ENCODE data around the gene C8B. TPM values are rescaled to one million over a fixed set of nuclear protein-coding genes. Genes with fewer than 3 reads are reported as not detected.
A peak's percentile ranks its signal among the peaks of the same experiment; 100 is the strongest.

The C8B gene
- total RNA-seq (2014; rRNA removed; shearing (Covaris generic)) (not detected in 2 replicates), polyA plus RNA-seq (2016; fragmentation: Nextera tagmentation; extraction: Ambion mirVana) (not detected in 2 replicates)

DNA sequence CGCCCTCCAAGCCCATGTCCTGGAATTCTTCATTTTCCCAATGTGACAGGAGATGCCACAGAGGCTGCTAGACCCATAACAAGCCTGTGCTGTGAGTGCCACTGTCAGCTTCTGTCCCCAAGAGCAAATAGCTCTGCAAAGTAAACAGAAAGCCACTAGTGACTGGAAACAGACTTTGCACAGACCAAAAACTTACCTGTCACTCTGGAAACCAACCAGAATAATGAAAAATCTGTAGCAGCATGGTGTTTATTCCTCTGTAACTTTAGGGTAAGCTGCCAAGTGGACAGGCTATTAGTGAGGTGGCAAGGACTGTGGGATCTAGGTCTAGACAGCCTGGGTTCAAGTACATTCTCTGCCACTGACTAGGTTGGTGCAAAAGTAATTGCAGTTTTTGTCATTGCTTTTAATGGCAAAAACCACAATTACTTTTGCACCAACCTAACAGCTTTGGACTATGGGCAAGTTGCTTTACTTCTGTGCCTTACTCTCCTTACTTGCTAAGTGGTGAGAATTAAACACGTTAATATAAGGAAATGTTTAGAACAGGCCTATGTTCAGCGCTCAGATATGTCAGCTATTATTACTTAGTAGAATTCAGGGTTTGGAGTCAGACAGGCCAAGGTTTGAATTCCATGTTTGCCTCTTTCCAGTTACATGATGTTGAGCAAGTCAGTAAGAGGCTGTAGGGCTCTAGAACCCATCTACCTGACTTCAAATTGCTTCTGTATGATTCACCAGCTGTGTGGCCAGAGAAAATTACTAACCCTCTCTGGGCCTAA lies at the start of gene C8B:
TSS of gene C8B (minus strand) at position 100 of the 782 bp plus-strand sequence. CDS start at position 33, 67 bp downstream.
- Histone ChIP-seq H3K9me2 (ENCODE audit: insufficient read depth) (no peaks in the 10 kb centered on the region), H3K79me2 (ENCODE audit: insufficient read depth) (no peaks in the 10 kb centered on the region), H3K4me1 (ENCODE audit: insufficient read depth) (no peaks in the 10 kb centered on the region), H3K36me3 (ENCODE audit: low read depth) (no peaks in the 10 kb centered on the region), H3K9ac (no peak within 1 kb of the TSS), H3K27ac (no peak within 1 kb of the TSS), H3K4me2 (ENCODE audit: unreplicated experiment) (no peak within 1 kb of the TSS), H3K27me3 (replicated peaks; ENCODE audit: insufficient read depth) (no peaks in the 10 kb centered on the region), H3K9me3 (ENCODE audit: low read depth) (no peaks in the 10 kb centered on the region), H3F3A (ENCODE audit: insufficient read depth) (no peaks in the 10 kb centered on the region), H3K4me3 (no peak within 1 kb of the TSS), H2AFZ (no peak within 1 kb of the TSS), H4K20me1 (ENCODE audit: insufficient read depth) (no peaks in the 10 kb centered on the region)
- no peak for TF ChIP-seq EZH2phosphoT487 (IDR thresholded peaks at IDR 0.05; ENCODE audit: insufficient read depth, low read depth)
- TF ChIP-seq EZH2 (IDR thresholded peaks at IDR 0.05; ENCODE audit: insufficient read depth, poor library complexity, severe bottlenecking): no peak
- 77 to 78% methylated on average over 3 of the region's 3 CpGs for WGBS, 2 experiments (ENCODE audit: low coverage in 1 of 2, low lambda C conversion rate in 2 of 2, missing lambda C conversion rate in 2 of 2)
- in situ Hi-C loops (cut with MboI): no loop called here
- peak; percentile 12 for DNase-seq

DNA sequence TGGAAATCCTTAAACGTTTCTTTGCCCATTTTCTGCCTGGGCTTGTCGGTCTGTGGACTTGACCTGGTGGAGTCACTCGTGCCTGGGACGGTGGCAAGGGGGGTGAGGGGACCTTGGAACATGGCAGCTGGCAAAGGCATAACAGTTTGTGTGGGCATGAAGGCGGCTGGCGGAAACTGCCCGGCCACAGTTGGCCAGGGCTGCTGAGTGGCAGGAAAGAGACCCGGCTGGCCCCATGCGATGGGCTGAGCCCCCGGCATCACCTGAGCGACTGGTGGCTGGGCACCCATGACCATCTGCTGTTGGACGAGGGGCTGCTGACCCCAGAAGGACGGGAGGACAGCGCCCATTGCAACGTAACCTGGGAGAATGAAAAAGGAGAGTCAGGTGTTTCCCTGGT lies 49.3 kb upstream of the C8B start:
- 64 to 67% methylated on average over 15 of the region's 15 CpGs for WGBS, 2 experiments (ENCODE audit: low coverage in 1 of 2, low lambda C conversion rate in 2 of 2, missing lambda C conversion rate in 2 of 2)
- H3K27ac ChIP-seq: no peak overlapping the region
- H3K4me2 ChIP-seq (ENCODE audit: unreplicated experiment): no peak overlapping the region
- no peaks in the 10 kb centered on the region for H3K9me2 ChIP-seq (ENCODE audit: insufficient read depth)
- no peak overlapping the region for H3K4me3 ChIP-seq
- no peak overlapping the region for H2AFZ ChIP-seq
- no peaks in the 10 kb centered on the region for H4K20me1 ChIP-seq (ENCODE audit: insufficient read depth)
- no peaks in the 10 kb centered on the region for H3K9me3 ChIP-seq (ENCODE audit: low read depth)
- no peaks in the 10 kb centered on the region for H3K4me1 ChIP-seq (ENCODE audit: insufficient read depth)
- H3F3A ChIP-seq (ENCODE audit: insufficient read depth): no peaks in the 10 kb centered on the region
- no peaks in the 10 kb centered on the region for H3K36me3 ChIP-seq (ENCODE audit: low read depth)
- no peak for TF ChIP-seq EZH2 (IDR thresholded peaks at IDR 0.05; ENCODE audit: insufficient read depth, poor library complexity, severe bottlenecking)
- no peak for TF ChIP-seq EZH2phosphoT487 (IDR thresholded peaks at IDR 0.05; ENCODE audit: insufficient read depth, low read depth)
- H3K27me3 ChIP-seq (replicated peaks; ENCODE audit: insufficient read depth): peaks cover 8% of the 10 kb centered on the region; the same call in 1 of the 2 replicates
- DNase-seq: no peak
- in situ Hi-C loops (cut with MboI): no loop called here
- no peak overlapping the region for H3K9ac ChIP-seq
- no peaks in the 10 kb centered on the region for H3K79me2 ChIP-seq (ENCODE audit: insufficient read depth)

DNA sequence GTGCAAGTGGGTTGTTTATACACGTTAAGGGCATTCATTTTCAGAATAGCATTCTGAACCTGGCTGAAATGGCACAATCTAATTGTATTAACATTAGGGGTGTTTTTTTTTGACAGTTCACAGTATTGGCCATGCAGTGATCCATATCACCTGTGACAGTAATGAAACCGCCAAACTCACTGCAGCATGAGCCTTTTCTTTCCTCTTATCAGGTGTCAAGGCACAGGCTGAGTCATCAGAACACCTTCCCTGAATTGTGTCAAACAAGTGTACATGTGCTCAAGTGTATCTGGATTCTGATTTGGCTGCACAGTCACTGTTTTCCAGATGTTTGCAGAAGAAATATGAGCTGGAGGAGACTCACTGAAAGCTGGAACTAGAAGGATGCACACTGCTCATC lies 47.7 kb upstream of the C8B start:
- H3K36me3 ChIP-seq (ENCODE audit: low read depth): no peaks in the 10 kb centered on the region
- no peaks in the 10 kb centered on the region for H3F3A ChIP-seq (ENCODE audit: insufficient read depth)
- H3K4me1 ChIP-seq (ENCODE audit: insufficient read depth): no peaks in the 10 kb centered on the region
- H2AFZ ChIP-seq: no peak overlapping the region
- H3K27ac ChIP-seq: no peak overlapping the region
- H3K79me2 ChIP-seq (ENCODE audit: insufficient read depth): no peaks in the 10 kb centered on the region
- H3K9me2 ChIP-seq (ENCODE audit: insufficient read depth): no peaks in the 10 kb centered on the region
- peaks cover 8% of the 10 kb centered on the region; the same call in 1 of the 2 replicates for H3K27me3 ChIP-seq (replicated peaks; ENCODE audit: insufficient read depth)
- no peak for DNase-seq
- H4K20me1 ChIP-seq (ENCODE audit: insufficient read depth): no peaks in the 10 kb centered on the region
- WGBS, 2 experiments (ENCODE audit: low coverage in 1 of 2, low lambda C conversion rate in 2 of 2, missing lambda C conversion rate in 2 of 2): 28 to 44% methylated on average over 2 of the region's 2 CpGs
- no peak overlapping the region for H3K9ac ChIP-seq
- no peak overlapping the region for H3K4me2 ChIP-seq (ENCODE audit: unreplicated experiment)
- no peak overlapping the region for H3K4me3 ChIP-seq
- in situ Hi-C loops (cut with MboI): no loop called here
- no peaks in the 10 kb centered on the region for H3K9me3 ChIP-seq (ENCODE audit: low read depth)
- TF ChIP-seq EZH2phosphoT487 (IDR thresholded peaks at IDR 0.05; ENCODE audit: insufficient read depth, low read depth) (no peak), EZH2 (IDR thresholded peaks at IDR 0.05; ENCODE audit: insufficient read depth, poor library complexity, severe bottlenecking) (no peak)

DNA sequence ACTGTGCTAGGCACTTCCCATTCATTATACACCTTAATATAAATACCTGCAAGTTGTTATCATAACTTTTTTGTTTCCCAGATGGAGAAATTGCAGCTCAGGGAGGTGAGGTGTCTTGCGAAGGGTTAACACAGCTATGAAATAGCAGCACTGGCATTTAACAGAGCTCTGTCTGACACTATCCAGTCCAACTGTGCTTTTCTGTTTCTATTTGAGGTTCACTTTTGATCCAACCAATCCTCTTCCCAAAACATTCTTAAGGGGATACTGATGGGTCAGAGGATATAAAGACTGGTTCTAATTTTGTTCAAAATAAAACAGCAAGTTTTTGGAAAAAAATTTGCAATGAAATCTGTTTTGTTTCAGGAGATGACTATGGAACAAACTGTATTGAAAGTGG lies 46.5 kb upstream of the C8B start:
- no peak overlapping the region for H3K4me2 ChIP-seq (ENCODE audit: unreplicated experiment)
- DNase-seq: no peak
- H4K20me1 ChIP-seq (ENCODE audit: insufficient read depth): no peaks in the 10 kb centered on the region
- WGBS, 2 experiments (ENCODE audit: low coverage in 1 of 2, low lambda C conversion rate in 2 of 2, missing lambda C conversion rate in 2 of 2): 46 to 60% methylated on average over 1 of the region's 1 CpG
- no peak overlapping the region for H3K27ac ChIP-seq
- H3K4me1 ChIP-seq (ENCODE audit: insufficient read depth): no peaks in the 10 kb centered on the region
- no peak overlapping the region for H3K4me3 ChIP-seq
- H3K27me3 ChIP-seq (replicated peaks; ENCODE audit: insufficient read depth): peaks cover 8% of the 10 kb centered on the region; the same call in 1 of the 2 replicates
- H3K36me3 ChIP-seq (ENCODE audit: low read depth): no peaks in the 10 kb centered on the region
- no peaks in the 10 kb centered on the region for H3K9me2 ChIP-seq (ENCODE audit: insufficient read depth)
- no peak overlapping the region for H3K9ac ChIP-seq
- in situ Hi-C loops (cut with MboI): no loop called here
- no peak overlapping the region for H2AFZ ChIP-seq
- H3K9me3 ChIP-seq (ENCODE audit: low read depth): no peaks in the 10 kb centered on the region
- TF ChIP-seq EZH2 (IDR thresholded peaks at IDR 0.05; ENCODE audit: insufficient read depth, poor library complexity, severe bottlenecking) (no peak), EZH2phosphoT487 (IDR thresholded peaks at IDR 0.05; ENCODE audit: insufficient read depth, low read depth) (no peak)
- H3F3A ChIP-seq (ENCODE audit: insufficient read depth): no peaks in the 10 kb centered on the region
- H3K79me2 ChIP-seq (ENCODE audit: insufficient read depth): no peaks in the 10 kb centered on the region
